GM10266 (cell line): Measurements from ENCODE around the gene RPL39.
"Not testable (repeated sequence)": the region's sequence is repeated elsewhere in the genome, so short reads cannot be mapped to it uniquely, and the experiment has no call there.

ENCODE experiments used
- DNase-seq: peaks from one replicate; pipeline ENCODE4 v3.0.0; 2012; ENCODE audit errors: extremely low spot score
- TF ChIP-seq, protein P1 (sequence below): IDR thresholded peaks from 2 replicates; pipeline ENCODE4 v1.5.1; 2012; ENCODE audit warnings: mild to moderate bottlenecking, low read depth; ENCODE audit not compliant: control insufficient read depth, insufficient read depth; ENCODE audit errors: missing control alignments

RPL39 gene

DNA sequence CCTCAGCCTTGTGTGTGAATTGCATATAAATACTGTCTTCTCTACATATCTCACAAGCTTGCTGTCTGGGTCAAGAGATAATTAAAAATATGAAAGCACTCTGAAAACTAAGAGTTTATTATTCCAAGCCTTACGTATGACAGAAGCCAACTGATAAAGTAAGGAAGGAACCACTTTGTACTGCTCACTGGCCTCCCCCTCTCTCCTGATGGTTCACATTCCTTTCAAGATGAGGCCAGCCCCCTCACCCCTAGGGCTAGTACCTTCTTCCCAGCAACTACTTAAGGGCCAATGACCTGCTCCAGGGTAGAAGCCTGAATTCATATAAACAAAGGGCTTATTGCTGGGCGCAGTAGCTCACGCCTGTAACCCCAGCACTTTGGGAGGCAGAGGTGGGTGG is 38.4 kb downstream of the RPL39 start:
- TF ChIP-seq, protein P1, sequence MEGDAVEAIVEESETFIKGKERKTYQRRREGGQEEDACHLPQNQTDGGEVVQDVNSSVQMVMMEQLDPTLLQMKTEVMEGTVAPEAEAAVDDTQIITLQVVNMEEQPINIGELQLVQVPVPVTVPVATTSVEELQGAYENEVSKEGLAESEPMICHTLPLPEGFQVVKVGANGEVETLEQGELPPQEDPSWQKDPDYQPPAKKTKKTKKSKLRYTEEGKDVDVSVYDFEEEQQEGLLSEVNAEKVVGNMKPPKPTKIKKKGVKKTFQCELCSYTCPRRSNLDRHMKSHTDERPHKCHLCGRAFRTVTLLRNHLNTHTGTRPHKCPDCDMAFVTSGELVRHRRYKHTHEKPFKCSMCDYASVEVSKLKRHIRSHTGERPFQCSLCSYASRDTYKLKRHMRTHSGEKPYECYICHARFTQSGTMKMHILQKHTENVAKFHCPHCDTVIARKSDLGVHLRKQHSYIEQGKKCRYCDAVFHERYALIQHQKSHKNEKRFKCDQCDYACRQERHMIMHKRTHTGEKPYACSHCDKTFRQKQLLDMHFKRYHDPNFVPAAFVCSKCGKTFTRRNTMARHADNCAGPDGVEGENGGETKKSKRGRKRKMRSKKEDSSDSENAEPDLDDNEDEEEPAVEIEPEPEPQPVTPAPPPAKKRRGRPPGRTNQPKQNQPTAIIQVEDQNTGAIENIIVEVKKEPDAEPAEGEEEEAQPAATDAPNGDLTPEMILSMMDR, result no peak
- no peak for DNase-seq

DNA sequence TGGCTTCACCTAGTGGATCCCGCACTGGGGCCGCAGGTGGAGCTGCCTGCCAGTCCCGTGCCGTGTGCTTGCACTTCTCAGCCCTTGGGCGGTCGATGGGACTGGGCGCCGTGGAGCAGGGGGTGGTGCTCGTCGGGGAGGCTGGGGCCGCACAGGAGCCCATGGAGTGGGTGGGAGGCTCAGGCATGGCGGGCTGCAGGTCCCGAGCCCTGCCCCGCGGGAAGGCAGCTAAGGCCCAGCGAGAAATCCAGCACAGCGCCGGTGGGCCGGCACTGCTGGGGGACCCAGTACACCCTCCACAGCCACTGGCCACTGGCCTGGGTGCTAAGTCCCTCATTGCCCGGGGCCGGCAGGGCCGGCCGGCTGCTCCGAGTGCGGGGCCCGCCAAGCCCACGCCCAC is 40.7 kb downstream of the RPL39 start:
- DNase-seq, result not testable (repeated sequence)

DNA sequence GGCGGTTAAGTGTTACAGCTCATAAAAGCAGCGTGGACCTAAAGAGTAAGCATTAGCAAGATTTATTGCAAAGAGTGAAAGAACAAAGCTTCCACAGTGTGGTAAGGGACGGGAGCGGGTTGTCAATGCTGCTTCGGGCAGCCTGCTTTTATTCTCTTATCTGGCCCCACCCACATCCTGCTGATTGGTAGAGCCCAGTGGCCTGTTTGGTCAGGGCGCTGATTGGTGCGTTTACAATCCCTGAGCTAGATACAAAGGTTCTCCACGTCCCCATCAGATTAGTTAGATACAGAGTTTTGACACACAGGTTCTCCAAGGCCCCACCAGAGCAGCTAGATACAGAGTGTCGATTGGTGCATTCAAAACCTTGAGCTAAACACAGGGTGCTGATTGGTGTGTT is 41.3 kb downstream of the RPL39 start:
- DNase-seq, result not testable (repeated sequence)

DNA sequence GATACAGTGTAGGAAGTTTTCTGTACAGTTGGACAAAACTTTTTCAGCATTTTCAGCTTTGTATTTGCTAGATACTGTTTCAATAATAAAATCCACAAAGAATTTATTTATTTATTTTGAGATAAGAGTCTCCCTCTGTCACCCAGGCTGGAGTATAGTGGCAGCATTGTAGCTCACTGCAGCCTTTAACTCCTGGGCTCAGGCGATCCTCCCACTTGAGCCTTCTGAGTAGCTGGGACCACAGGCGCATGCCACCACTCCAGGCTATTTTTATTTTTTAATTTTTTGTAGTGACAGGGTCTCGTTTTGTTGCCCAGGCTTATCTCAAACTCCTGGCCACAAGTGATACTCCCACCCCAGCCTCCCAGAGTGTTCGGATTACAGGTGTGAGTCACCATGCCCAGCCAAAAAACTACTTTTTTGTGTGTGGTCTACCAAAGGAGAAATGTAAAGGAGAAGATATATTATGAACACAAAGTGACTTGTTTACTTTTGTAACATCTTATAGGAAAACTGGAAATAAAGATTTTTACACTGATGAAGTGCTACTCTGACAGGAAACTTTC is 46.1 kb downstream of the RPL39 start:
- no peak for DNase-seq
- TF ChIP-seq, protein P1, result no peak

DNA sequence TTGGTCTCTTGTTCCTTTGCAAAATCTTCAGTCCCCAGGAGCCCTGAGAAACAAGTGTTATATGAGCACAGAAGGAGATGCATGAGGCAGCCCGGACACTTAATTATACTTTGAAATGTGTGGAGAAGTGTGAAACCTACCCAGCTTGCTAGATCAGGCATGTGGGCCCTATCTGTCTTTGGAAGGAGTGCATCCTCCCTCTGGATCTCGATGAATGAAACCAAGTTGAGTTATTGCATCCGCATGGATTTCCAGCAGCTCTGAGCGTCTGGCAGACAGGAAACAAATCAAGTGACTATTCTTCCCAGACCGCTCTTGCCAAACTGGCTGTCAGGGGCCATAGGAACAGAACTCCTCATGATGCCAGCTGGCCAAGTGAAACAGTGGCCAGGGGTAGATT is 52.7 kb downstream of the RPL39 start:
- TF ChIP-seq, protein P1, result no peak
- DNase-seq, result no peak
